ENCODE data around the gene USP47. TPM values are rescaled to one million over a fixed set of nuclear protein-coding genes. Genes with fewer than 3 reads are reported as not detected.

Gene USP47
- total and polyA plus RNA-seq, 9 of the 15 experiments (the other 6 are each of a cell fraction or from before 2014, with no cell fraction given): 13.1 to 63.6 (median 34.7) TPM

DNA sequence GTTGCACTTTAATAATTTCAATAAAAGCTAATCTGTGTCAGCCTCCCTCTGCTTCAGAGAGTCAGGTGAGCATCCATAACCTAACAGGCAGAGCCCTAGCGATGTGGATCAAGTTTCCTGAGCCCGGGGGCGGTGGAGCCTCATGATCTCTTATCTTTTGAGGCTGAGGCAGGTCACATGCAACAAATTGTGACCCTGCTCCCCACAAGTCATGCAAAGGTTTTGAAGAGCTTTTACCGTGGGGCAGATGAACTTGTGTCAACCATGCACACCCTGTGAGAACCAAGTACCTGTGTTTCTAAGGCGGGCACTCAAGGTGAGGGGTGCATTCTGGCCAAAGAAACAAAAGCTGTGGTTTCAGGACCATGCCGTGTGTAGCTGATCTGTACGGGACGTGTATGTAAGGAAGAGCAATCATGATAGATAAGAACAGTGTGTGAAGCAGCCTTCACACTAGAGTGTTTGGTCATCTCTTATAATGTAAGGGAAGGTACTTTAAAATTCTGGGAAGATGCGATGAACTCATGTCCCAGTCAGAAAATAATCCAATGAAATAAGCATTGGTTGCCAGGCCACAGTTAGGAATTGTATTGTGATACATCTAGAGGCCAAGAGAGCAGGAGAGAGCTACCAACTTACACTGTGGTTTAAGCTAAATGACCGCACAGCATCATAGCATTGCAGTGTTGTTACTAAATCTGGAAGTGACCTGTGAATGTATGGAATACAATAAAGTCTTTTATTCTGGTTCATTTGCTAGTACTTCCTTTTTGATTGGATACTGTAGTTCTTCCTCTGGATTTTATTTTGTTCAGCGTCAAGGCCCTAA is 116.8 kb downstream of the USP47 start:
- Histone ChIP-seq H3K4me3 (no peak overlapping the region), H3K27ac (ENCODE audit: extremely low read depth, low read depth, low read length) (no peak overlapping the region), H3K4me1 (replicated peaks in 1 of 2; ENCODE audit: control insufficient read depth in 2 of 2, insufficient read depth in 2 of 2, low read length in 2 of 2) (peaks cover 0 to 6% of the 10 kb centered on the region in 2 experiments; a peak in 2 of 5 replicates), H3K36me3 (ENCODE audit: control insufficient read depth, insufficient read depth, low read length) (peaks cover 34% of the 10 kb centered on the region; the same call in 2 of the 3 replicates), H3K9me1 (ENCODE audit: control insufficient read depth, insufficient read depth, low read length) (no peaks in the 10 kb centered on the region), H3K79me2 (ENCODE audit: control insufficient read depth, insufficient read depth, low read length) (no peaks in the 10 kb centered on the region), H3K9me3 (replicated peaks; ENCODE audit: control insufficient read depth, insufficient read depth, low read depth, low read length) (no peaks in the 10 kb centered on the region), H3K9ac (ENCODE audit: insufficient read depth in 1 of 2, low read depth in 2 of 2, low read length in 2 of 2) (no peak overlapping the region), H2AFZ (ENCODE audit: low read depth, low read length) (no peak overlapping the region), H4K20me1 (replicated peaks; ENCODE audit: control insufficient read depth, insufficient read depth, low read length) (no peaks in the 10 kb centered on the region; the same call in 1 of the 2 replicates), H3K4me2 (ENCODE audit: insufficient read depth, low read length) (no peak overlapping the region), H3K27me3 (ENCODE audit: control insufficient read depth in 2 of 2, insufficient read depth in 2 of 2, low read length in 2 of 2) (peaks cover 2 to 5% of the 10 kb centered on the region in 2 experiments; a peak in 4 of 5 replicates)
- CTCF ChIA-PET (ENCODE audit: low intra/inter-chr PET ratio): no interaction called here
- in situ Hi-C loops (cut with MboI): no loop called here
- FAIRE-seq (peak; percentile 32), DNase-seq (ENCODE audit: extremely low read depth in 1 of 4, low spot score in 3 of 4) (peak in 1 of 4 experiments; percentile 24), ATAC-seq (peak; percentile 58)
- no TSS peak for BruUV-seq (replicated peaks)
- intact Hi-C loops (cut with micrococcal nuclease): no loop called here
- 31% methylated on average over 11 of the region's 11 CpGs for WGBS (ENCODE audit: insufficient coverage, low coverage, missing lambda C conversion rate)
- TF ChIP-seq CXXC5 (CRISPR knock-in tag; IDR thresholded peaks at IDR 0.05) (0 out of 2 replicates have a peak, but pooled peaks have one; percentile 19), HDAC6 (IDR thresholded peaks at IDR 0.05; ENCODE audit: low read depth, low read length) (no peak), BHLHE40 (IDR thresholded peaks at IDR 0.05; ENCODE audit: low read length) (peak; percentile 45; the same call in 1 of the 2 replicates), L3MBTL2 (IDR thresholded peaks at IDR 0.05) (peak; percentile 62), LARP7 (IDR thresholded peaks at IDR 0.05) (no peak), CTBP1 (IDR thresholded peaks at IDR 0.05; ENCODE audit: borderline replicate concordance) (peak; percentile 65; the same call in 1 of the 2 replicates)
- TF ChIP-seq, protein P1, sequence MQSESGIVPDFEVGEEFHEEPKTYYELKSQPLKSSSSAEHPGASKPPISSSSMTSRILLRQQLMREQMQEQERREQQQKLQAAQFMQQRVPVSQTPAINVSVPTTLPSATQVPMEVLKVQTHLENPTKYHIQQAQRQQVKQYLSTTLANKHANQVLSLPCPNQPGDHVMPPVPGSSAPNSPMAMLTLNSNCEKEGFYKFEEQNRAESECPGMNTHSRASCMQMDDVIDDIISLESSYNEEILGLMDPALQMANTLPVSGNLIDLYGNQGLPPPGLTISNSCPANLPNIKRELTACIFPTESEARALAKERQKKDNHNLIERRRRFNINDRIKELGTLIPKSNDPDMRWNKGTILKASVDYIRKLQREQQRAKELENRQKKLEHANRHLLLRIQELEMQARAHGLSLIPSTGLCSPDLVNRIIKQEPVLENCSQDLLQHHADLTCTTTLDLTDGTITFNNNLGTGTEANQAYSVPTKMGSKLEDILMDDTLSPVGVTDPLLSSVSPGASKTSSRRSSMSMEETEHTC (IDR thresholded peaks at IDR 0.05): 0 out of 2 replicates have a peak, but pooled peaks have one; percentile 42
- POLR2A ChIA-PET: interaction anchor here (0.8 to 3.5 kb wide), 3 partner anchors 8 to 136 kb away, joined by 3 to 14 read pairs (median 3); no protein-coding TSS in a partner anchor
